Esophagus (tissue), 2 donors: ENCODE measurements around the gene EML2. TPM values are rescaled to one million over a fixed set of nuclear protein-coding genes. Genes with fewer than 3 reads are reported as not detected.

Experiments used
- H3K27ac ChIP-seq, 2 donors: one replicate each; pipeline ENCODE4 v1.5.1; 2013; ENCODE audit warnings: low read depth in 2 of 2, mild to moderate bottlenecking in 2 of 2, inconsistent platforms in 1 of 2, low read length in 1 of 2, moderate library complexity in 1 of 2
- H3K27me3 ChIP-seq, 2 donors: one replicate each; pipeline ENCODE4 v1.6.1; 2013; ENCODE audit warnings: low read length in 2 of 2, control low read depth in 1 of 2, mild to moderate bottlenecking in 1 of 2; ENCODE audit not compliant: insufficient read depth in 2 of 2, control insufficient read depth in 1 of 2
- H3K36me3 ChIP-seq, 2 donors: one replicate each; pipeline ENCODE4 v1.6.1; 2013; ENCODE audit warnings: low read length in 1 of 2; ENCODE audit not compliant: control insufficient read depth in 2 of 2, insufficient read depth in 2 of 2
- H3K4me1 ChIP-seq, 2 donors: one replicate each; pipeline ENCODE4 v1.6.1; 2013; ENCODE audit warnings: low read length in 1 of 2; ENCODE audit not compliant: control insufficient read depth in 2 of 2, insufficient read depth in 2 of 2
- H3K4me3 ChIP-seq, 2 donors: one replicate each; pipeline ENCODE4 v1.5.1; 2013; ENCODE audit warnings: low read length in 2 of 2, mild to moderate bottlenecking in 2 of 2, low read depth in 1 of 2, moderate library complexity in 1 of 2
- H3K9me3 ChIP-seq, 2 donors: one replicate each; pipeline ENCODE4 v1.6.1; 2013; ENCODE audit warnings: mild to moderate bottlenecking in 2 of 2, low read depth in 1 of 2, low read length in 1 of 2, moderate library complexity in 1 of 2; ENCODE audit not compliant: control insufficient read depth in 2 of 2, insufficient read depth in 1 of 2
- WGBS, 2 donors: extraction: QIAGEN DNeasy Blood & Tissue Kit; methylation state at CpG; one replicate each; pipeline ENCODE4 v1.1.7; 2013; 5-methylcytosine and 5-hydroxymethylcytosine counted together
- polyA plus RNA-seq, 2 donors: library from polyadenylated mRNA; stranded (reverse); fragments of 200-250 nt; gene quantifications; one replicate each; pipeline ENCODE4 v1.2.3, GENCODE V29; 2013
- donor health status: healthy with polysubstance abuse.
- donor health status: Bipolar disorder and iron deficiency.

Gene EML2
- polyA plus RNA-seq, 2 donors = 55.3 to 56.5 TPM

DNA sequence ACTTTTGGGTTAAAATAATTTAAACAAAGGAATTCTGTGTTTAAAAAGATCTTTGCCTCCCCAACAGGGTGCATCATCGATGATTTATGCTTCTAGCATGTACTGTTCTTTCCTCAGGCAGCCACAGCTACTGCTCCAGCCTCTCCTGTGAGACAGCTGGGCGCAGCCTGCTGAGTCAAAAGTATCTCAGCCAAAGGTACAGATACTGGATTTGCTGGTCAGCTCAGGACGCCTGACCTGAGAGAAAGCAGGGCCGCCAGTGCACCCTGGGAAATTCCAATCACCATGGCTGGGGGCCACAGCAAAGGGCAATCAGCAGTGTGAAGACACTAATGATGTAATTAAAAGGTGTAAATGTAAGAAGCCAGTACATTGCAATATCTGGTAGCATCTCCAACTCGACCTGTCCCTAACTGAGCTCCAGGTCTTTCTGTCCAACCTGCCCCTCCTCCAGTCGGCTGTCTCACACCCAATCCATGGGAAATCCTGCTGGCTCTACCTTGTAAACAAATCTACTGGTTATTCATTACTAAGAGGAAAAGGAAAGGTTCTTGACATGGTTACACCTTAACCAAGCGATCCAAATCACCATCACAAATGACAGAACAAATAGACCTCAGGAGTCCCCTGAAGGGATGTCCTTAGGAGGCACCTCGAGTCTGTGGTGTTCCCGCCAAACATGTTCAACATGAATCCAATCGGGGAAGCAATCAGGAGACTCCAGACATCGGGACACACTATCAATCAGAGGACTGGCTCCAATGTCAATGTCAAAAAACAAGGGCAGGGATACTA lies 61.9 kb downstream of the EML2 start:
- no peaks in the 10 kb centered on the region for H3K9me3 ChIP-seq
- WGBS, 2 donors = 39 to 40% methylated on average over 11 of the region's 11 CpGs

GRCh38 chr19:45576682-45577081 lies 62.5 kb downstream of the EML2 start:
- Histone ChIP-seq H3K9me3 (no peaks in the 10 kb centered on the region), H3K27ac (peak overlapping the region; percentile 85 to 92)
- 80 to 89% methylated on average over 3 of the region's 3 CpGs for WGBS, 2 donors

More for the DNA sequence above, 61.9 kb downstream of the EML2 start:
- Histone ChIP-seq H3K27me3 (no peaks in the 10 kb centered on the region), H3K4me3 (no peak overlapping the region), H3K4me1 (no peaks in the 10 kb centered on the region), H3K27ac (peak overlapping the region; percentile 85 to 92), H3K36me3 (peaks cover 0 to 3% of the 10 kb centered on the region in 2 donors)

GRCh38 chr19:45575216-45575615 lies 64.0 kb downstream of the EML2 start:
- Histone ChIP-seq H3K9me3 (no peaks in the 10 kb centered on the region), H3K36me3 (peaks cover 0 to 3% of the 10 kb centered on the region in 2 donors), H3K27ac (no peak overlapping the region), H3K27me3 (no peaks in the 10 kb centered on the region), H3K4me1 (no peaks in the 10 kb centered on the region), H3K4me3 (no peak overlapping the region)
- WGBS, 2 donors = 92 to 93% methylated on average over 5 of the region's 5 CpGs

More at GRCh38 chr19:45576682-45577081, 62.5 kb downstream of the EML2 start:
- Histone ChIP-seq H3K36me3 (peaks cover 0 to 3% of the 10 kb centered on the region in 2 donors), H3K27me3 (no peaks in the 10 kb centered on the region), H3K4me3 (no peak overlapping the region), H3K4me1 (no peaks in the 10 kb centered on the region)

- no peaks in the 10 kb centered on the region for H3K4me1 ChIP-seq
- H3K9me3 ChIP-seq = no peaks in the 10 kb centered on the region
- WGBS, 2 donors = 77 to 85% methylated on average over 4 of the region's 4 CpGs
- peaks cover 0 to 3% of the 10 kb centered on the region in 2 donors for H3K36me3 ChIP-seq
- H3K27me3 ChIP-seq = no peaks in the 10 kb centered on the region
- no peak overlapping the region for H3K4me3 ChIP-seq
- H3K27ac ChIP-seq = no peak overlapping the region
These were observed 64.7 kb downstream of the EML2 start for GRCh38 chr19:45574526-45574925.

DNA sequence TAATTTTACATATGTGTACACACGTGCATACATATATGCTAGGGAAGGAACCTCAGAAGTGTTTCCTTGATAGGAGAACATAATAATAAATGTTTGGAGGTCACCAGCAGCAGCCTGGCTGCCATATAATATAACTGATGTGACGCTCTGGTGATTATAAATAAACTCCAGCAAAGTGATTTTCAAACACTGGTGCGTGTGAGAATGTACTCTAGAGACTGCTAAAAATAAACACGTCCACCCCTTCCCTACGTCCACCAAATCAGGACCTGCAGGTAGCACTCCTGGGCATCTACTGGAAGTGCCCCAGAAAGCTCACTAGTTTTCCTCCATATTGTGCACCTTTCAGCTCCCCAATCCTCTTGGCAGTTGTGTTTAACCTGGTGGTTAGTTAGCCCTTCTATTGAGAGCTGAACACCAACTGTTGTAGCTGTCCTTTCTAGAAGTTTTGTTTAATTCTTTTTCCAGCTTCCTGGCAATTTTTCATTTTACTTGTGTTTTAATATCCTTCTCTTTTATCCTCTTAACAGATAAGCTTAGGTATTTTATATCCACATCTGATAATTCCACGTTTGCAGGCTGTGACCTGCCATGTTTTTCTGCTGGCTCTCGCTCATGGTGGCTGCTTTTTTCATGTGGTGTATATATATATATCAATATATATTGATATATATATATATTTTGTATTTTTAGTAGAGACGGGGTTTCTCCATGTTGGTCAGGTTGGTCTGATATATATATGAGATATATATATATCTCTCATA lies 67.6 kb downstream of the EML2 start:
- Histone ChIP-seq H3K27me3 (no peaks in the 10 kb centered on the region), H3K4me3 (no peak overlapping the region), H3K27ac (no peak overlapping the region), H3K36me3 (peaks cover 0 to 3% of the 10 kb centered on the region in 2 donors), H3K9me3 (no peaks in the 10 kb centered on the region), H3K4me1 (no peaks in the 10 kb centered on the region)
- WGBS, 2 donors = 83 to 86% methylated on average over 8 of the region's 8 CpGs

DNA sequence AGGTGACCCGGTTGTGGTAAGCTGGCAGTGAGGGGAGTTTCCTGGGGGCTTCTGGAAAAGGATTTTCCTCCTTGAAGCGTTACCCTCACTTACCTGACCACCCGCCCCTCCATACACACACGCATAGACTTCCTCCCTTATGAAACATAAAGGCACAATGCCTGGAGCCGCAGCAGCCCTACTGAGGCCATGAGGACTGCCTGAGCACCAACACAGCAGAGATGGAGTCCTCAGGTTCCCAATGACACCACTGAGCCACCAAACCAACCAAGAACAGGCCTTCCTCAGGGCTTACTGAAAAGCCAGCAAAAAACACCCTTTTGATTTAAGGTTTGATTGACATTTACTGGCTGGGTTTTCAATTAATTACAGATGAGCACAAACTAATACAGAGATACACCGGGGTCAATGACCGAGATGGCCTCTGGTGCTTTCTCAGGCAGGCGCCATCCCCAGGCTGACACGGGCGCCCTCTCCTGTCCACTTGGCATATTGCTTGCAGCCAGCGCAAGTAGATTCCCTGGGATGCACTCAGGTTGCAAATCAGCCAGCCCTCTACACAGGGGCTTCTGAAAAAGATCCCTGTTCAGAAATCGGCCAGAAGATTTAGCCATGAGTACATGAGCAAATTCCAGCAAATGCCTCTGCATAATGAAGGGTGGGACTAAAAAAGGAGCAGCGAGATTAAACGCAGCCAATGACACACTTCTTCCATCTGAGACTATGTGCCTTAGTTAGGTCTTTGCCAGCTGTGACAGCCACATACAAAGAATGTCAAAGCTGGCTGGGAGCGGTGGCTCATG lies 69.4 kb downstream of the EML2 start:
- Histone ChIP-seq H3K36me3 (peaks cover 0 to 3% of the 10 kb centered on the region in 2 donors), H3K4me1 (no peaks in the 10 kb centered on the region), H3K4me3 (no peak overlapping the region), H3K9me3 (no peaks in the 10 kb centered on the region), H3K27ac (peak overlapping the region; percentile 66 to 75), H3K27me3 (no peaks in the 10 kb centered on the region)
- WGBS, 2 donors = 62 to 65% methylated on average over 15 of the region's 15 CpGs

GRCh38 chr19:45568732-45569131 lies 70.5 kb downstream of the EML2 start:
- H3K9me3 ChIP-seq = no peaks in the 10 kb centered on the region
- H3K4me1 ChIP-seq = no peaks in the 10 kb centered on the region
- WGBS, 2 donors = 53 to 74% methylated on average over 3 of the region's 3 CpGs
- no peaks in the 10 kb centered on the region for H3K27me3 ChIP-seq
- H3K27ac ChIP-seq = peak overlapping the region; percentile 69 to 85
- H3K4me3 ChIP-seq = no peak overlapping the region
- no peaks in the 10 kb centered on the region for H3K36me3 ChIP-seq

DNA sequence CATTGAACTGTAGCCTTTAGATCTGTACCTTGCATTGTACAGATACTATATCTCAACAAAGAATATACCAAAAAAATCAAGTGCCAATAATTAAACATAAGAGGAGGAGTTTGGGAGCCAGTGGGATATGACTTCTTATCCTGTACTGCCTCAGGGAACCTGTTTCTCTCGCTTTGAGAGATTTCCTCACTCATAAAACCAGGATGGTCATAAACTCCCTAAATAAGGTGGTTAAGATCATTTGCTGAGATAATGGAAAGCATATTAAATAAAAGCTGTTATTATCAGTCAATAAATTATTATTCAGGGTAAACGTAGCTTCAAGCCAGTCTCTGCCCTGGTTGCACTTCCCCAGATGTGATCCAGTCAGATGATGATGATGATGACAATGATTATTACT lies 71.6 kb downstream of the EML2 start:
- H3K36me3 ChIP-seq = no peaks in the 10 kb centered on the region
- H3K9me3 ChIP-seq = no peaks in the 10 kb centered on the region
- H3K4me1 ChIP-seq = no peaks in the 10 kb centered on the region
- WGBS, 2 donors = 79 to 84% methylated on average over 2 of the region's 2 CpGs
- no peaks in the 10 kb centered on the region for H3K27me3 ChIP-seq
- H3K4me3 ChIP-seq = no peak overlapping the region
- H3K27ac ChIP-seq = no peak overlapping the region

DNA sequence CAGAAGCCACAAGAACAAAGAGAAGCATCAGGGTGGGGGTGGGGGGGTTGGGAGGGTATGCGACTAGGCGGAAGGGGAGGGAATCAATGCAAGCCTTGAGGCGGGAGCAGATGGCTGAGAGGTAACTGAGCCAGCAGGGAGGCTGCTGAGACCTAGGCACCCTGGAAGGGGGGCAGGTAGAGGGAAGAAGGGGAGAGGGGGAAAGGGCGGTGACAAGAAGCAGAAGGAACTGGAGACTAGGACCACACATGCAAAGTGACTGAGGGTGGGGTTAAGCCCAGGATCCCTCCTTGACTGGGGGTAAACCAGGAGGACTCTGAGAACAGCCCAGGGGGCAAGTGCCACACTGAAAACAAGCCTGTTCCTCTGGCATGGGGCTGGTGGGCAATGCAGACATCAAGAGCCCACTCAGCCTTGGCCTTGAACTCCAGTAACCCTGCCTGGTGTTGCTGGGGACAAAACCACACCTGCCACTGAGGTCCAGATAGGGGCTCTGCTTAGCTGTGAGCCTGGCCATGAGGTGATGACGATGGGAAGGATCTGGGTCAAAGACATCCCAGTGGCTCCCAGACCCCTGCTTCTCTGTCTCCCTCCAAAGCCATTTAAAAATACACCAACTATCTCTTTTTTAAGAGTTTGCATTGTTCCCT lies 74.9 kb downstream of the EML2 start:
- Histone ChIP-seq H3K4me1 (no peaks in the 10 kb centered on the region), H3K27me3 (no peaks in the 10 kb centered on the region), H3K9me3 (no peaks in the 10 kb centered on the region), H3K27ac (no peak overlapping the region), H3K36me3 (no peaks in the 10 kb centered on the region), H3K4me3 (no peak overlapping the region)
- WGBS, 2 donors = 75 to 76% methylated on average over 5 of the region's 5 CpGs
